GM21390 (cell line): ENCODE measurements around the gene CYP2A6.
"Not testable (repeated sequence)": the region's sequence is repeated elsewhere in the genome, so short reads cannot be mapped to it uniquely, and the experiment has no call there.

Experiments
- ATAC-seq: cut with Tn5 transposase; IDR thresholded peaks from one replicate; pipeline ENCODE4 v1.9.1; 2021; ENCODE audit not compliant: unreplicated experiment

Gene CYP2A6

DNA sequence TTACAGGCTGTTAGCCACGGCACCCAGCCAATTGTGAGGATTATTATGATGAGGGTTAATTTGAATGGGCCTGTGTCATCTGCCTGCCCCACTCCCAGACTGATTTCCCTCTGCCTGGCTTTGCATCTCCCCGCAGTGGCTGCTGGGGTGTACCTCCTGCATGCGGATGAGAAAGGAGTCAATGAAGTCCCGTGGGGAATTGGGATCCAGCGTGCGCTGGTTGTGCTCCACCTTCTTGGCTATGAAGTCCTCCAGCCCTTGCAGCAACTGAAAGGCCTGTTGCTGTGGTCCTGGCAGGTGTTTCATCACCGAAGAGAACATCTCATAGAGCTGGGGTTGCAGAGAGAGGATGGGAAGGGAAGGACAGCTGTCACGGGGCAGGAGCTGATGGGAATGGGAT is 3.5 kb downstream of the CYP2A6 start:
- not testable (repeated sequence) for ATAC-seq

DNA sequence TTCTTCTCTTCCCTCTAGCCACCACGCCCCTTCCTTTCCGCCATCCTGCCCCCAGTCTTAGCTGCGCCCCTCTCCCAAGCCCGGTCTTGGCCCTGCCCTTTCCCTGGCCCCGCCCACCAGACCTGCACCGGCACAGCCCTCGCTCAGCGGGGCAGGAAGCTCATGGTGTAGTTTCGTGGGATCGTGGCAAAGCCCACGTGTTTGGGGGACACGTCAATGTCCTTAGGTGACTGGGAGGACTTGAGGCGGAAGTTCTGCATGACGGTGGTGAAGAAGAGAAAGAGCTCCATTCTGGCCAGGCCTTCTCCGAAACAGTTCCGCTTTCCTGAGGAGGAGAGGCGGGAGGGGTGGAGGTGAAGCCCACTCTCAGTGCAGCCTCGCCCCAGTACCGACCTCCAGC is 6.6 kb downstream of the CYP2A6 start:
- not testable (repeated sequence) for ATAC-seq

DNA sequence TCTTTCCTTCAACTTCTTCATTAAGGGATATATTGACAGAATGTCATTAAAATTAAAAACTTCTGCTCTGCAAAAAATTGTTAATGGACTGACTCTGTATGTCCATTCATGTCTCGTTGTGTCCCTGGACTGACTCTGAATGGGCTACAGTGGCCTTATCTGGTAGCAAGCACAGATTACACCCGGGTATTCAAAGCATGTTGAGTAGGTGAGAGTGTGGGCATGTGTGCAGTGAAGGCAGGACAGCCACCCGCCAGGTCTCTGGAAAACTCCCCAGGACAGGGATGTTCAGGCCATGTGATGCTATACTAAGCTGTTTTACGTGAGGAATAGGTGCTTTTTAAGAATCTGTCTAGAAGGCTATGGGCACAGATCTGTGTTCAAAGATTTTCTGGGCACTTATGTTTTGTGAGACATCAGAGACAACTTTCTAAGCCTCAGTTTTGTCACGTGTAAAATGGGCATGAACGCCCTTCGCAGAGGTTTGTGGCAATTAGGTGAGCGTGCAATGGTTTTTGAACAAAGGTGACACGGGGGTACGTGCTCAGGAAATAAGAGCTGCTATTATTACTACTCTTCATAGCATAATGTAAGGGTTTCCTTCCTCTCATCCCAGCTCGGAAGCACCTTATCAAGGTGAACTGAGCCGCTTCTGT is 7.1 kb downstream of the CYP2A6 start:
- ATAC-seq = not testable (repeated sequence)

DNA sequence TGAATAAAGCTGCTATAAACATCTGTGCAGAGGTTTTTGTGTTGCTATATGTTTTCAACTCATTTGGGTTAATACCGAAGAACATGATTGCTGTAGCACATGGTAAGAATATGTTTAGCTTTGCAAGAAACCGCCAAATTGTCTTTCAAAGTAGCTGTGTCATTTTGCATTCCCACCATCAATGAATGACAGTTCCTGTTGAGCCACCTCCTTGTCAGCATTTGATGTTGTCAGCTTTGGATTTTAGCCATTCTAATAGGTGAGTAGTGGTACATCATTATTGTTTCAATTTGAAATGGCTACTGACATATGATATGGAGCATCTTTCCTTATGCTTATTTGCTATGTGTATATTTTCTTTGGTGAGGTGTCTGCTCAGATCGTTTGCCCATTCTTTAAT is 8.2 kb downstream of the CYP2A6 start:
- ATAC-seq = not testable (repeated sequence)

DNA sequence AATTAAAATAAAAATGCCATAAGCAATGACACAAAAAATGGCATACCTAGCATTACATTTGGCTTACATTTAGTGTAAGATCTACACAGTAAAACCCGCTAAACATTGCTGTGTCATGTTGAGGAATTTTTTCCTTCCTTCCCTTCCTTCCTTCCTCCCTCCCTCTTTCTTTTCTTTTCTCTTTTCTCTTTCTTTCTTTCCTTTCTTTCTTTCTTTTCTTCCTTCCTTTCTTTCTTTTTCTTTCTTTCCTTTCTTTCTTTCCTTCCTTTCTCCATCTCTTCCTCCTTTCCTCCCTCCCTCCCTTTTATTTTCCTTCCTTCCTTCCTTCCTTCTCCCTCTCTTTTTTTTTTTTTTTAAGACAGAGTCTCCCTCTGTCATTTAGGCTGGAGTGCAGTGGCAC is 11.8 kb downstream of the CYP2A6 start:
- not testable (repeated sequence) for ATAC-seq

DNA sequence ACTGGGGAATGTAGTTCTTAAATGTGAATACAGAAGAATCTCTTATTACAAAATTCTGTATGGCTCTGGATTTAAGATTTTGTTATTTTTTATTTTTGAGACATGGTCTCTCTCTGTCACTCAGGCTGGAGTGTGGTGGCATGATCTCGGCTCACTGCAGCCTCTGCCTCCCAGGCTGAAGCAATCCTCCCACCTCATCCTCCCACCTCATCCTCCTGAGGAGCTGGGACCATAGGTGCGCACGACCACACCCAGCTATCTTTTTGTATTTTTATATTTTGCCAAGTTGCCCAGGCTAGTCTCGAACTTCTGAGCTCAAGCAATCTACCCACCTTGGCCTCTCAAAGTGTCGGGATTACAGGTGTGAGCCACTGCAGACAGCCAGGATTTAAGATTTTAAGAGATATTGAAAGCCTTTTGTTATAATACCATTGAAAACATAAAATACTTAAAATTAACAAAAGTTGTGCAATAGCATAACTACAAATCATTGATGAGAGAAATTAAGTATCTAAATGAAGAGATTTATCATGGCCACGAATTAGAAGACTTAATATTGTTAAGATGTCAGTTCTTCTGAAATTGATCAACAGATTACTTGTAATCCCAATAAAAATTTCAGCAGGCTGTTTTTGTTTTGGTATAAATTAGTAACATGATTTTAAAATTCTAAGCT is 13.4 kb downstream of the CYP2A6 start:
- ATAC-seq = no peak

DNA sequence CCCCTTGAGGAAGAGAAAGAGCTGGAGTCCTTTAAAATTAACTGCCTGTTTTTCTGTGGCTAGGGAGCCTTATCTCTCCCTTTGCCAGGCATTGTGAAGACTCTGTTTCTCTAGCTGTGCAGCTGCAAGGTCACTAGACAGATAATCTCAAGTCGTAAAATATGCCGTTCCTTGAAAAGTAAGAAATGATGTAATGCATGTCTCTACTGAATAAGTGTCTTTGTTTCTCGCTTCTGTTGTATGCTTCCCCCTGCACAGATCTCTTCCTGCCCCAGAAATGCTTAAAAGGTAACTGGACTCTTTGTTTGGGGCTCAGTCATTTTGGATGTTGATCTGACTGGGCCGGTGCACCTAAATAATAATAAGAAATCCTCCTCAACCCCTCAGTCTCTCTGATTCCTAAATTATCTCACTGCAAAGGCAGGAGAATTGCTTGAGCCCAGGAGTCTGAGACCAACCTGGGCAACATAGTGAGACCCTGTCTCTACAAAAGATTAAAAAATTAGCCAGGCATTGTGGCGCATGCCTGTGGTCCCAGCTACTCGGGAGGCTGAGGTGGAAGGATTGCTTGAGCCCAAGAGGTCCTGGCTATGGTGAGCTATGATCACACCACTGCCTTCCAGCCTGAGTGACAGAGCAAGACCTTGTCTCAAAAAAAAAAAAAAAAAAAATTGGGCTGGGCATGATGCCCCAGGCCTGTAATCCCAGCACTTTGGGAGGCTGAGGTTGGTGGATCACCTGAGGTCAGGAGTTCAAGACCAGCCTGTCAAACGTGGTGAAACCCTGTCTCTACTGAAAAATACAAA is 16.3 kb downstream of the CYP2A6 start:
- ATAC-seq = not testable (repeated sequence)

DNA sequence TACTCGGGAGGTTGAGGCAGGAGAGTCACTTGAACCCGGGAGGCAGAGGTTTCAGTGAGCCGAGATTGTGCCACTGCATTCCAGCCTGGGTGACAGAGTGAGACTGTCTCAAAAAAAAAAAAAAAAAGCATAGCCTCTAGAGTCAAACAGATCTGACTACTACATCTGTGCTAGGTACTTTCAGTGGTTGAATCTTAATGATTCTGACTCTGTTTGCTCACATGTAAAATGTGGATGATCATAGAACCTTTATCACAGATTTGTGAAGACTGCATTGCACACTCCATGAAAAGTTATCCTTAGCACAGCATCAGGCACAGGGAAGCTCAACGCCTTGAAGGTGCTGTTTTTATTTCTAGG is 17.8 kb downstream of the CYP2A6 start:
- ATAC-seq = not testable (repeated sequence)

DNA sequence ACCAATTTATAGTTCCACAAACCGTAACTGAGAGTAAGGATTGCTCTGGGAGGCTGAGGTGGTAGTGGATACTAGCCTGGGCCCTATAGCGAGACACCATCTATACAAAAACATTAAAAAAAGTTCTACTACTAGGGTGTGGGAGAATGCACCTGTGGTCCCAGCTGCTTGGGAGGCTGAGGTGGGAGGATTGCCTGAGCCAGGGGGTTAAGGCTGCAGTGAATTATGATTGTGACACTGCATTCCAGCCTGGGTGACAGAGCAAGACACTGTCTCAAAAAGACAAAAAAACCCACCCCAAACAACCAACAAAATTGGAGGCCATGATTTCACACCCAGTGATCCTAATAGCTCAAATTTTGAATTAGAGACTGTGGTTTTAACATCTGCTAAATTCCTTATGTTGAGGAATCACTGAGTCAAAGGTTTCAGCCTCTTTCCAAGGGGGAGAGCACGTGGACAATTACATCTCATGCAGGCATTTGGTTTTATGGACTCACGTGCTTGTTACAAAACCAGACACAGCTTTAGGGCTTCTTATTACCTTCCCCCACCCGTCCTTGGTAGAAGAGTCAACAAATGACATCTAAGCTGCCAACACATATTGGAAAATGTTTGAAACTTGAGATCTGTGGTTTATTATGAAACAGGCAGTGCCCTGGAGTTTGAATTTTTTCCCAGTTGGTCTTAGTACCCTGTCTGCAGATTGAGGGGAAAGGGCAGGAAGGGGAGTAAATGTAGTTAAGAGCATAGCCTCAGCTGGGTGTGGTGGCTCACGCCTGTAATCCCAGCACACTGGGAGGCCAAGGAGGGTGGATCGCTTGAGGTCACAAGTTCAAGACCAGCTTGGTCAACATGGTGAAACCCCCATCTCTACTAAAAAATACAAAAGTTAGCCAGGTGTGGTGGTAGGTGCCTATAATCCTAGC is 18.5 kb downstream of the CYP2A6 start:
- no peak for ATAC-seq

DNA sequence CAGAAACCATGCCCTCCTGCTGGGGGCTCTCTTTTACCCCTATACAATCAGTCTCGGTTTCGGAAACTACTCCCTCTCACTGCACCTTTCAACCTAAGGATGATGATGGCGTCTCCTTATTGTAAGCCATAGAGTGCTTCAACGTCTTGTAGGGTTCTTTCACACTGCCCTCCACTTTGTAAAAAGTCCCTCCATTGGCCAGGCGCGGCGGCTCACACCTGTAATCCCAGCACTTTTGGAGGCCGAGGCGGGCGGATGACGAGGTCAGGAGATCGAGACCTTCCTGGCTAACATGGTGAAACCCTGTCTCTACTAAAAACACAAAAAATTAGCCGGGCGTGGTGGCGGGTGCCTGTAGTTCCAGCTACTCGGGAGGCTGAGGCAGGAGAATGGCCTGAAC is 19.5 kb downstream of the CYP2A6 start:
- ATAC-seq = not testable (repeated sequence)

DNA sequence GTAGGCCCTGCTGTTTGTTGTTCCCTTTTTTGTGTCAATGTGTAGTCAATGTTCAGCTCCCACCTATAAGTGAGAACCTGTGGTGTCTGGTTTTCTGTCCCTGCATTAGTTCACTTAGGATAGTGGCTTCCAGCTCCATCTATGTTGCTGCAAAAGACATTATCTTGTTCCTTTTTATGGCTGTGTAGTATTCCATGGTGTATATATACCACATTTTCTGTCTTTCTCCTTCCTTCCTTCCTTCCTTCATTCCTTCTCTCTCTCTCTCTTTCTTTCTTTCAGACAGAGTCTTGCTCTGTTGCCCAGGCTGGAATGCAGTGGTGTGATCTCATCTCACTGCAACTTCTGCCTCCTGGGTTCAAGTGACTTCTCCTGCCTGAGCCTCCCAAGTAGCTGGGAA is 21.0 kb downstream of the CYP2A6 start:
- no peak for ATAC-seq

DNA sequence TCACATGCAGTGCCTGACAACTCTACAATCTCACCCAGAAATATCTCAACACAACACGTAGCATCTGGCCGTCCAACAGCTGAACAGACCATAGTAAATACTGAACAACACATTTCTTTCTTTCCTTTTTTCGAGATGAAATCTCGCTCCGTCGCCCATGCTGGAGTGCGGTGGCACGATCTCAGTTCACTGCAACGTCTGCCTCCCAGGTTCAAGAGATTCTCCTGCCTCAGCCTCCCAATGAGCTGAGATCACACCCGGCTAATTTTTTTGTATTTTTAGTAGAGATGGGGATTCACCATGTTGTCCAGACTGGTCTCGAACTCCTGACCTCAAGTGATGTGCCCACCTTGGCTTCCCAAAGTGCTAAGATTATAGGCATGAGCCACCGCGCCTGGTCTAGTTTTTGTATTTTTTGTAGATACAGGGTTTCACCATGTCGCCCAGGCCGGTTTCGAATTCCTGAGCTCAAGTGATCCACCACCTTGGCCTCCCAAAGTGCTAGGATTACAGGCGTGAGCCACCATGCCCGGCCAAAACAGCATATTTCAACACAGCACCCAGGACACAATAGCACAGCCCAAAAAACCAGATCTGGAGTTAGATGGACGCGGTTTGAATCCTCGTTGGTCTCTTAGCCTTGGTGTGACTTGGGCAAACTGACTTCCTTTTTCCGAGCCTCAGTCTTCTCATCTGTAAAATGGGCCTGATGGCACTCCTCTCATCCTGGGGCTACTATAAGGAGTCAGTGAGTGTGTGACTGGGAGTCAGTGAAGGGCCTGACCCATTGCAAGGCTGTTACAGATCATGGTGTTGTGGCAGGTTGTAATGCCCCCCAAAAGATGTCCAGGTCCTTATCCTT is 22.6 kb downstream of the CYP2A6 start:
- no peak for ATAC-seq

DNA sequence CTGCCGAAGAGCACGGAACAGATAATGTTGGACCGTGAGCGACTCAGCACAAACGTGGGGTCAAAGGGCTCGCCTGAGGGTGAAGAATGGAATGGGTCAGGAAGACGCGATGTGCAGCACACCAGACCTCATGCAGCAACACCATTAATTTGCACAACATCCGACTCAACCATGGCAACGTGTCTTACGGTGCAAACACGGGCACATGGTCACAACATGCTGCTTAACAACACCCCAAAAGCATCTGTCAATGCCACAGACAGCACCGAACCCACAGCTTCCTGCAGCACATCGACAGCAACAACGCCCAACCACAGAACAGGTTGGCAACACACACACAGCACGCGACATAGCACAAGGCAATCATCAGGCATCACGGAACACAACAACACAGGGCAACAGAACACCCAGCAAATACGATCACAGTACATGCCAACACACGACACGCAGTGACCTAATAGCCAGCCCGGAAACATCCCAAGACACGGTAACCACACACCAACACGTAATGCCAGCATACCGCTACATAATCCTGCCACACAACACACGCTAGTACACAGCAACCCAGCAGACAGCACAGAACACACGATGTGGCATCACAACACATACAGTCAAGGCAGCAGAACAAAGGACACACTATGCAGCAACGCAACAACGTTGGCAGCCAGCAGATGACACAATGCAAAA is 23.4 kb downstream of the CYP2A6 start:
- ATAC-seq = not testable (repeated sequence)

DNA sequence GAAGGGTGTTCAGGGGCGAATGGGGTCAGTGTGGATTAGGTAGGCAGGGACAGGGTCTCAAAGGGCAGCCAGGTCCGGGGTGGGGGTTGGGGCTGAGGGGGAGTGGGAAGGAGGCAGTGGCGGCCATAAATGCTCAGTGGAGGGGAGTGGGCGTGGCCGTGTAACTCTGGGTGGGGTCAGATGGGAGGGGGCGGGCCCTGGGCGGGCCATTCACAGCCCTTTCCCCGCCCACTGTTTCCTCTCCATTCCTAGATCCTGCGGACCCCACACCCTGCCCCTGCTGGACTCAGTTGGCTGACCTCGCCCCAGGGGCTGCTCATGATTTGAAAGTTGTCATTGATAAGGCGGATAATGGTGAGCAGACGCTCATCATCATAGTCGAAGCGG is 23.9 kb downstream of the CYP2A6 start:
- not testable (repeated sequence) for ATAC-seq

DNA sequence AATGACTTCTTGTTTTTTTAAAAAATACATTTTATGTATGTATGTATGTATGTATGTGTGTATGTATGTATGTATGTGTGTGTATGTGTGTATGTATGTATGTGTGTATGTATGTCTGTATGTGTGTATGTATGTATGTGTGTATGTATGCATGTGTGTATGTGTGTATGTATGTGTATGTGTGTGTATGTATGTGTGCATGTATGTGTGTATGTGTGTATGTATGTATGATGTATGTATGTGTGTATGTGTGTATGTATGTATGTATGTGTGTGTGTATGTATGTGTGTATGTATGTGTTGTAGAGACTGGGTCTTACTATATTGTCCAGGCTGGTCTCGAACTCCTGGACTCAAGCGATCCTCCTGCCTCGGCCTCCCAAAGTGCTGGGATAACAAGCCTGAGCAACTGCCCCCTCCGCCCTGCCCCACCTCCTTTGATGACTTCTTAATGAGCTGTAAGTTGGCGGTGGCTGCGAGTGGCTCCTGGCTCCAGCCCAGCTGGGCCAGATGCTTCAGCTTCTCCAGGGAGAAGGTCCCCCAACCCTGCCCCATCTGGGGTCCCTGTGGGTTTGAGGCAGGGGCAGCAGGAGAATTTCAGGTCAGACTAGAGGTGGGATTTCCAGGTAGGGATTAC is 24.7 kb downstream of the CYP2A6 start:
- ATAC-seq = not testable (repeated sequence)

DNA sequence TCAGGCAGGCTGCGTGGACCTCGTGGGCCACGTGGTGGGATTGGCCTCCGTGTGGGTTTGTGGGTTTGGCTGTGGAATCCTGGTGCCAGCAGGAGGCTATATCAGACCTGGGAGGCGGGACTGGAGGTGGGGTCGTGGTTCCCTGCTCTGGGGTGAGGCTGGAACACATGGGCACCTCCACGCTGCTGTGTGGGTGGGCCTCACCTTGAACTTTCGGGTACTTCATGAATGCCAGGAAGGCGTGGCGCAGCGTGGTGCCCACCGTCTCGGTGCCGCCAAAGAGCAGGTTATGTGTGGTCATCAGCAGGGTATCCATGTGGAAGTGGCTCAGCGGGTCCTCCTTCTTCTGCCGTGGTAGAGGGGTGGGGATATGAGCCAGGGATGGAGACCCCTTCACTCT is 25.3 kb downstream of the CYP2A6 start:
- ATAC-seq = not testable (repeated sequence)

DNA sequence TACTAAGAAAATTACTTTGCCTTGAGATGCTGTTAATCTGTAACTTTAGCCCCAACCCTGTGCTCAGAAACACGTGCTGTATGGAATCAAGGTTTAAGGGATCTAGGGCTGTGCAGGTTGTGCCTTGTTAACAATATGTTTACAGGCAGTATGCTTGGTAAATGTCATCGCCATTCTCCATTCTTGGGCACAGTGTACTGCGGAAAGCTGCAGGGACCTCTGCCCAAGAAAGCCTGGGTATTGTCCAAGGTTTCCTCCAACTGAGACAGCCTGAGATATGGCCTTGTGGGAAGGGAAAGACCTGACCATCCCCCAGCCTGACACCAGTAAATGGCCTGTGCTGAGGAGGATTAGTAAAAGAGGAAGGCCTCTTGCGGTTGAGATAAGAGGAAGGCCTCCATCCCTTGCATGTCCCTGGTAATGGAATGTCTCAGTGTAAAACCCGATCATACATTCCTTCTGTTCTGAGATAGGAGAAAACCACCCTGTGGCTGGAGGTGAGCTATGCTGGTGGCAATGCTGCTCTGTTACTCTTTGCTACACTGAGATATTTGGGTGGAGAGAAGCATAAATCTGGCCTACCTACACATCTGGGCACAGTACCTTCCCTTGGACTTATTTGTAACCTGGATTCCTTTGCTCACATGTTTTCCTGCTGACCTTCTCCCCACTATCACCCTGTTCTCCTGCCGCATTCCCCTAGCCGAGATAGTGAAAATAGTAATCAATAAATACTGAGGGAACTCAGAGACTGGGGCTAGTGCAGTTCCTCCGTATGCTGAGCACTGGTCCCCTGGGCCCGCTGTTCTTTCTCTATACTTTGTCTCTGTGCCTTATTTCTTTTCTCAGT is 27.3 kb downstream of the CYP2A6 start:
- ATAC-seq = not testable (repeated sequence)

DNA sequence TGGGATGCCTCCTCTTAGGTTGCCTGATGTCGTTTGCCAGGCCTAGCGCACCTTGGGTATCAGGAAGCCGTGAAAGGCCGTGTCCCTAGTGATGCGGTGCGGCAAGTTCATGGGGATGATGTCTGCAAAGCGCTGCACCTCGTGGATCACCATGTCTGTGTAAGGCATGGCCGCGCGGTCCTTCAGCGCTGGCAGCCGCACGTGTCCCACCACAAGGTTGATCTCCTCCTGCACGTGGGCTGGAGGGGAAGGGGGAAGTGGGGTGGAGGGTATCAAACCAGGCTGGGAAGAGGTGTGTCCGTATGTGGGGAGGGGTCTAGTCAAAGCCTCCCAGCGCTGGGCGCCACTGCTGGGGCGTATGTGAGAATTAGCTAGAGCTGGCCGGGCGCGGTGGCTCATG is 28.1 kb downstream of the CYP2A6 start:
- no peak for ATAC-seq
